K562 (cell line): ENCODE results near the gene MYG1.

ENCODE experiments used
- BRCA1 ChIP-seq, 2 experiments: fragments of 450-650 bp in 1 of 2; sonication (generic) in 1 of 2; formaldehyde crosslinking in 1 of 2; IDR thresholded peaks; 2 replicates each; pipeline versions ENCODE4 v1.5.0 to v1.6.1; 2017 to 2020; ENCODE audit warnings: mild to moderate bottlenecking in 1 of 2, missing genetic modification reagents in 1 of 2
- CC2D1A ChIP-seq: fragments of 450-650 bp; IDR thresholded peaks from 2 replicates; pipeline ENCODE4 v1.6.1; 2017; ENCODE audit warnings: mild to moderate bottlenecking
- RAD21 ChIP-seq, 2 experiments: fragments of 250-450 bp in 1 of 2; fragments of 450-650 bp in 1 of 2; sonication (Bioruptor Pico) in 1 of 2; formaldehyde crosslinking in 1 of 2; IDR thresholded peaks in 1 of 2; conservative IDR thresholded peaks in 1 of 2; 2 replicates each; pipeline versions ENCODE4 v1.4.0 to v1.8.0; 2020 to 2022; ENCODE audit warnings: mild to moderate bottlenecking in 2 of 2, moderate library complexity in 1 of 2
- SIN3A ChIP-seq, 2 experiments: fragments of 150-350 bp in 1 of 2; IDR thresholded peaks; 2 replicates each; pipeline ENCODE4 v1.6.1; 2011 to 2016; ENCODE audit warnings: borderline replicate concordance in 2 of 2, low read depth in 2 of 2, low read length in 2 of 2, mild to moderate bottlenecking in 2 of 2, moderate library complexity in 2 of 2; ENCODE audit not compliant: control insufficient read depth in 1 of 2
- SRF ChIP-seq, 2 experiments: fragments of 250-450, 450-650 bp in 1 of 2; sonication (Bioruptor Pico) in 1 of 2; sonication (generic) in 1 of 2; formaldehyde crosslinking; IDR thresholded peaks; 2 replicates each; pipeline versions ENCODE4 v1.5.0 to v1.5.1; 2020 to 2022; ENCODE audit warnings: mild to moderate bottlenecking in 1 of 2, missing genetic modification reagents in 1 of 2
- ZNF133 ChIP-seq: fragments of 250-450 bp; sonication (Bioruptor Pico); IDR thresholded peaks from 2 replicates; pipeline ENCODE4 v1.4.0; 2020; ENCODE audit warnings: mild to moderate bottlenecking
- ZNF408 ChIP-seq: fragments of 250-450 bp; sonication (Bioruptor Pico); IDR thresholded peaks from 2 replicates; pipeline ENCODE4 v1.4.0; 2020; ENCODE audit warnings: low read depth, mild to moderate bottlenecking, moderate library complexity
- TF ChIP-seq, protein P1 (sequence below): sonication (generic); formaldehyde crosslinking; IDR thresholded peaks from 2 replicates; pipeline ENCODE4 v1.9.0; 2022; ENCODE audit warnings: mild to moderate bottlenecking, missing genetic modification reagents
- TF ChIP-seq, protein P2 (sequence below): fragments of 250-450 bp; sonication (Bioruptor Pico); IDR thresholded peaks from 2 replicates; pipeline ENCODE4 v1.8.0; 2021; ENCODE audit warnings: mild to moderate bottlenecking, moderate library complexity
- TF ChIP-seq, protein P3 (sequence below), 3 experiments: IDR thresholded peaks in 2 of 3; conservative IDR thresholded peaks in 1 of 3; 2 replicates each; pipeline ENCODE4 v1.5.1; 2011 to 2012; ENCODE audit warnings: low read length in 3 of 3, mild to moderate bottlenecking in 3 of 3, control low read depth in 2 of 3, improper control_type of control experiment in 1 of 3, inconsistent platforms in 1 of 3, low read depth in 1 of 3, mixed read lengths in 1 of 3, moderate library complexity in 1 of 3; ENCODE audit not compliant: insufficient read depth in 2 of 3
- TF ChIP-seq, protein P4 (sequence below): sonication (generic); formaldehyde crosslinking; IDR thresholded peaks from 2 replicates; pipeline ENCODE4 v1.8.0; 2022; ENCODE audit warnings: mild to moderate bottlenecking, missing genetic modification reagents

DNA sequence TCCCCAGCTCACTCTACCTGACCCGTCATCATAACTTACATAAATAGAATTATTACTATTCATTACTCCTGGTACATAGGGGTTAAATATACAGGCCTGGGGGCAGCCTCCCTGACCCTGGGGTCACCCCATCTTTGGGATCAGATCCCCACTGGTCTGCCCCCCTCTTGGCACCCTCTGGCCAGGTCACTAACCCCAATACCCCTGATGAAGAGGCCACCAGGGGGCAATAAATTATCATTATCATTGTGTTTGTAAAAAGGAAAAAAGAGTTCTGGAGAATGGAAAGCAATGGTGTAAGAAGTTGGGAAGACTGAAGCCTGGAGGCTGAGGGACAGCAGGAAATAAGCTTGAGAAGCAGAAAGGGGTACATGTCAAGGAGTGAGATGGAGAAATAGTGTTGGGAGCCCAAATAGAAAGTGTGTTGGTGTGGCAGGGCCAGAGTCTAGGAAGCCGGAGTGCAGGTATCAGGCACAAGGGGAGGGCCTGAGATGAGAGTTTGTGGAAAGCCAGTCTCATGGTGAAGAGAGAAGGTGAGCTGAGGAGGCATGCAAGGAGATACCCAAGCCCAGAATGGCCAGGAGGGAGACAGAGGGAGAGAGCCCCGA, 28.0 kb downstream of the MYG1 start:
- TF ChIP-seq BRCA1 (IDR thresholded peaks at IDR 0.05) (no peak), BRCA1 (CRISPR knock-in tag; IDR thresholded peaks at IDR 0.05) (no peak), ZNF133 (CRISPR knock-in tag) (no peak), SRF (CRISPR knock-in tag; IDR thresholded peaks at IDR 0.05) (no peak), RAD21 (CRISPR knock-in tag; conservative IDR thresholded peaks at IDR 0.05 in 1 of 2, IDR thresholded peaks at IDR 0.05 in 1 of 2) (peak; percentile 49 to 59), SIN3A (IDR thresholded peaks at IDR 0.05; ENCODE audit: borderline replicate concordance in 2 of 2, control insufficient read depth in 1 of 2, low read depth in 2 of 2, low read length in 2 of 2) (no peak), CC2D1A (no peak), ZNF408 (CRISPR knock-in tag) (no peak)
- TF ChIP-seq, protein P1, sequence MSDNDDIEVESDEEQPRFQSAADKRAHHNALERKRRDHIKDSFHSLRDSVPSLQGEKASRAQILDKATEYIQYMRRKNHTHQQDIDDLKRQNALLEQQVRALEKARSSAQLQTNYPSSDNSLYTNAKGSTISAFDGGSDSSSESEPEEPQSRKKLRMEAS (CRISPR knock-in tag): no peak
- TF ChIP-seq, protein P2, sequence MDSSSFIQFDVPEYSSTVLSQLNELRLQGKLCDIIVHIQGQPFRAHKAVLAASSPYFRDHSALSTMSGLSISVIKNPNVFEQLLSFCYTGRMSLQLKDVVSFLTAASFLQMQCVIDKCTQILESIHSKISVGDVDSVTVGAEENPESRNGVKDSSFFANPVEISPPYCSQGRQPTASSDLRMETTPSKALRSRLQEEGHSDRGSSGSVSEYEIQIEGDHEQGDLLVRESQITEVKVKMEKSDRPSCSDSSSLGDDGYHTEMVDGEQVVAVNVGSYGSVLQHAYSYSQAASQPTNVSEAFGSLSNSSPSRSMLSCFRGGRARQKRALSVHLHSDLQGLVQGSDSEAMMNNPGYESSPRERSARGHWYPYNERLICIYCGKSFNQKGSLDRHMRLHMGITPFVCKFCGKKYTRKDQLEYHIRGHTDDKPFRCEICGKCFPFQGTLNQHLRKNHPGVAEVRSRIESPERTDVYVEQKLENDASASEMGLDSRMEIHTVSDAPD (CRISPR knock-in tag): no peak
- TF ChIP-seq, protein P3, sequence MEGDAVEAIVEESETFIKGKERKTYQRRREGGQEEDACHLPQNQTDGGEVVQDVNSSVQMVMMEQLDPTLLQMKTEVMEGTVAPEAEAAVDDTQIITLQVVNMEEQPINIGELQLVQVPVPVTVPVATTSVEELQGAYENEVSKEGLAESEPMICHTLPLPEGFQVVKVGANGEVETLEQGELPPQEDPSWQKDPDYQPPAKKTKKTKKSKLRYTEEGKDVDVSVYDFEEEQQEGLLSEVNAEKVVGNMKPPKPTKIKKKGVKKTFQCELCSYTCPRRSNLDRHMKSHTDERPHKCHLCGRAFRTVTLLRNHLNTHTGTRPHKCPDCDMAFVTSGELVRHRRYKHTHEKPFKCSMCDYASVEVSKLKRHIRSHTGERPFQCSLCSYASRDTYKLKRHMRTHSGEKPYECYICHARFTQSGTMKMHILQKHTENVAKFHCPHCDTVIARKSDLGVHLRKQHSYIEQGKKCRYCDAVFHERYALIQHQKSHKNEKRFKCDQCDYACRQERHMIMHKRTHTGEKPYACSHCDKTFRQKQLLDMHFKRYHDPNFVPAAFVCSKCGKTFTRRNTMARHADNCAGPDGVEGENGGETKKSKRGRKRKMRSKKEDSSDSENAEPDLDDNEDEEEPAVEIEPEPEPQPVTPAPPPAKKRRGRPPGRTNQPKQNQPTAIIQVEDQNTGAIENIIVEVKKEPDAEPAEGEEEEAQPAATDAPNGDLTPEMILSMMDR (IDR thresholded peaks at IDR 0.05 in 2 of 3, conservative IDR thresholded peaks at IDR 0.05 in 1 of 3; ENCODE audit: insufficient read depth in 2 of 3, low read depth in 1 of 3, low read length in 3 of 3): peak; percentile 40 to 64 (median 55); a peak in 5 of 6 replicates
- TF ChIP-seq, protein P4, sequence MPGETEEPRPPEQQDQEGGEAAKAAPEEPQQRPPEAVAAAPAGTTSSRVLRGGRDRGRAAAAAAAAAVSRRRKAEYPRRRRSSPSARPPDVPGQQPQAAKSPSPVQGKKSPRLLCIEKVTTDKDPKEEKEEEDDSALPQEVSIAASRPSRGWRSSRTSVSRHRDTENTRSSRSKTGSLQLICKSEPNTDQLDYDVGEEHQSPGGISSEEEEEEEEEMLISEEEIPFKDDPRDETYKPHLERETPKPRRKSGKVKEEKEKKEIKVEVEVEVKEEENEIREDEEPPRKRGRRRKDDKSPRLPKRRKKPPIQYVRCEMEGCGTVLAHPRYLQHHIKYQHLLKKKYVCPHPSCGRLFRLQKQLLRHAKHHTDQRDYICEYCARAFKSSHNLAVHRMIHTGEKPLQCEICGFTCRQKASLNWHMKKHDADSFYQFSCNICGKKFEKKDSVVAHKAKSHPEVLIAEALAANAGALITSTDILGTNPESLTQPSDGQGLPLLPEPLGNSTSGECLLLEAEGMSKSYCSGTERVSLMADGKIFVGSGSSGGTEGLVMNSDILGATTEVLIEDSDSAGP: no peak
